Activated CD4-positive, alpha-beta T cell treated with anti-CD3 and anti-CD28 coated beads, Interleukin-2, Interleukin-6, amounts not matched to agents 100 ng/mL and 50 ng/mL, durations not matched to agents 16 hours and 8 hours (primary cell): ENCODE measurements around the gene GPR89A.
"Not testable (repeated sequence)": the region's sequence is repeated elsewhere in the genome, so short reads cannot be mapped to it uniquely, and the experiment has no call there.

Experiments used
- DNase-seq: peaks from one replicate; pipeline ENCODE4 v3.0.0-alpha.2; 2020

GPR89A gene

DNA sequence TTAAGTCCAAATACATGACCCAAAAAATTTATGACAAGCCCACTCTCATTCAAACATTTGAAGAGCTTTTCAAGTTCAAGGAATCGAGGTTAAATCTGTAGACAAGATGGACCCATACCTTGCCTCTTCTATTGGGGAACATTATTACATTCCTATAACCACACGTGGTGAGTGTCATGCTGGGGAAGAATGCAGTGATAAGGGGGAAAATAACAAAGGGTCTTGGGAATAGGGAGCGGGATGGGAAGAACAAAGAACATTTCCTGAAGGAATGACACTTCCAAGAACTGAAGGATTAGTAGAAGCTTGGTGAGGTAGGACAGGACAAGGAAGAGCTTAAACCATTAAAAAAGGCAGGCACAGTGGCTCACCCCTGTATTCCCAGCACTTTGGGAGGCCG, 80.5 kb downstream of the GPR89A start:
- no peak for DNase-seq

DNA sequence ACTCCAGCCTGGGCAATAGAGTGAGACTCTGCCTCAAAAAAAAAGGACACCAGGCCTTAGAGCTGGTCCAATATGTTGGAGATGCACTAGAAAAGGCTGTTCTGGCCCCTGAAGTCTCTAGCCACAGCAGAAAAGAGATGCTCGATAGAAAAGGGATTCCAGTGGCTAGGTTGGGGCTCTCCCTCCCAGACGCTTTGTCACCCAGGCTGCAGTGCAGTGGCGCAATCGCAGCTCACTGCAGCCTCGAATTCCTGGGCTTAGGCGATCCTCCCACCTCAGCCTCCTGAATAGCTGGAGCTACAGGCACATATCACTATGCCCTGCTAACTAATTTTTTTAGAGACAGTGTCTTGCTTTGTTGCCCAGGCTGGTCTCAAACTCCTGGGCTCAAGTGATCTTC, 81.1 kb downstream of the GPR89A start:
- DNase-seq: no peak

DNA sequence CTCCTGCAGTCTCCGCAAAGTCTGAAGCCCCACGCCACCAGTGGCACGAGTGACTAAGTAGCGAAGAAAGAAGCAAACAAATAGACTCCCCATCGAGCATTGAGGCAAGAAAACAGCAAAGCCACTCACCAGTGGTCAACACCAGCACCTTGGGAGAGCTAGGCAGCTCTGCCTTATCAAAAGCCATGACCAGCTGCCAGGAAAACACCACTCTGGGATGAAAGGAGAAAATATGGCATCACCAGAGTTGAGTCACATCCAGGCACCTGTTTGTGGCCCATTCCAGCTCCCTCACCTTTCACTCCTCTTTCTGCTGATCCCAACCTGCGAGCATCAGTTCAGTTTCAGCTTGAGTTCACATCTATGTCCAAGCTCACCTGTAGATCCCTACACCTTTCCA, 82.1 kb downstream of the GPR89A start:
- DNase-seq: no peak

DNA sequence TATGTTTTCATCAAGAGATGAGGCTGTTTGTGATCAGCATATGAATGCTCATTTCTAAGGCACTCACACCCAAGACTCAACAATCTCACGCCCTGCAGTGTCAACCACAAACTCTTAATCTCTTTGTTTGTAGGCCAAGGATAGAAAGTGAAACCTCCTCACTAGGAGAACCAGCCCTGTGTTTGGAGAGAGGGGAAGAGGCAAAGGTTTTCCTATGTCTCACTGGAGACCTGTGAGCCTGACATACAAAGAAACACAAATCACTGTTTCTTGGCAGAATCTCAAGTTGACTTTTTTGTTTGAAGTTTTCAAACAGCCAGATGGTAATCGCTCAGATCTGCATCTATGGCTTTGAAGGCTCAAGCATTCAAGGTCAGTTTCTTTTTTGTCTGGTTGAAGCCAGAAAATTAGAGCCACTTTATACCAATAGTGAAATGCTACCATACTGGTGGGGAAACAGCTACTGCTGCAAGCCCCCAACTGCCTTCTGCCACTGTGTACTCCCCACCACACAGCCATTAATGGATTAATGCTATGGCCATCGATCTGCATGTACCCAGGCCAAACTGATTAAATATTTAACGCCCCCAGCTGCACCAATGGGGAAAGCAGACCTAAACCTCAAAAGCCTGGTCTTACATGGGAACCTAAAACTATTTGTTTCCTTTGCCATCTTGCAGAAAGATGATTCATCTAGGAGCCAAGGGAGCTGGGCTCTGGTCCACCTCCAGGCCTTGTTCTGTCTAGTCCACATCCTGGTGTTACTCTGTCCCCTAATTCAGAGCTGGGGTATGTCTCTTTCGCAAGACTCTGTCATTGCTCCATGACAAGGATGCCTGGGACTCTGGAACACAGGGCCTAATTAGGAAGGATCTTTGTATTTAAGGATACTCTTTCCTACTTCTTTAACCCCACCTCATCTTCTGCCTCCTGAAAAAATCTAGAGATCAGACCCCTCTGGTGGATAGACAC, 83.1 kb downstream of the GPR89A start:
- DNase-seq: peak; percentile 76

DNA sequence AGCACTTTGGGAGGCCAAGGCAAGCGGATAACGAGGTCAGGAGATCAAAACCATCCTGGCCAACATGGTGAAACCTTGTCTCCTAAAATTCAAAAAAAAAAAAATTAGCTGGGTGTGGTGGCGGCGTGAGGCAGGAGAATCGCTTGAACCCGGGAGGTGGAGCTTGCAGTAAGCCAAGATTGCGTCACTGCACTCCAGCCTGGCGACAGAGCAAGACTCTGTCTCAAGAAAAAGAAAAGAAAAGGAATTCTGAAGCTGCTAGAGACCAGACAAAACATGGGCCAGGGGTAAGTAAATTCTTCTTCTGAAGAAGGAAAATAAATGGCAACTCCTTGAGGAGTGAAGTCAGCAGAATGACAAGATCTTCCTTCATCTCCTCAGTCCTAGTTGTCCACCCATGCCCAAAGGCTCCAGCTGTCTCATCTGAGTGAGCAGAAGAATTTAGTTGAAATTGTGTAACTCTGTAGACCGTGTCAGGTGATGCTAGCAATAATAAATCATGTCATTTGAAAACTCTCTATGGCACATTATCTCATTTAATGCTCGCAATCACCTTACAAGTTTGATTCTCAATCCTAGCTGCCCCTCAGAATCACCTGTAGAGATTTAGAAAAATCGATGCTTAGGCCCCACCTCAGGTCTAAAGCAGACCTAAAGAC, 85.1 kb downstream of the GPR89A start:
- DNase-seq: no peak

DNA sequence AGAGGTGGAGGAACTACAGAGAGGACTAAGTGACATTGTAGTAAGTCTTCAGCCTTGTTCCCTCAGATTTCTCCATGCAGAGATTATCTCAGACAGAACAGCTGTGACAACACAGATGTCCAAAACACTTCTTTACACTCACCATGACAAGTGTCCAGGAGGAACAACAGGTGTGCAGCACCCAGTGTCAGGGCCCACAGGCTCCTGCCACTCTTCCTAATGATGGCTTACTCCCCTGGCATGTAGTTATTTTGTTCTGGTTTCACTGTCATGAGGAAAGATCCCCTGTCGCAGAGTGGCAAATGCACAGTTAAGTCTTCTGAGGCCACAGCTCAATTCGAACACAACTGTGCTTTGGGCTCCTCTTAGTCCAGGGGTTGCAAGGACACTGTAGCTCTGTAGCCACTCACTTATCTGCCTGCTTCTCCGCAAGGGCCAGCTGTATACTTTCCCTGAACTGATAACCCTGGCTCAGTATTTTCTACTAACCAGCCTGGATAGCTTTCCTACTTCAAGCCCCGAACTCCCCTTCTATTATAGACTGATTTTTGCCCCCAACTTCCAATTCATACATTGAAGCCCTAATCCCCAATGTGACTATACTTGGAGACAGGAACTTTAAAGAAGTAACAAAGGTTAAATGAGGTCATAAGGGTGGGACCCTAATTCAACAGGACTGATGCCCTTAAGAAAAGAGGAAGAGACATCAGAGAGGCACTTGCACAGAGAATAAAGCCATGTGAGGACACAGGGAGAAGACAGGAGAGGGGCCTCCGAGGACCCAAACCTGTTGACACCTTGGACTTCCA, 88.2 kb downstream of the GPR89A start:
- no peak for DNase-seq

DNA sequence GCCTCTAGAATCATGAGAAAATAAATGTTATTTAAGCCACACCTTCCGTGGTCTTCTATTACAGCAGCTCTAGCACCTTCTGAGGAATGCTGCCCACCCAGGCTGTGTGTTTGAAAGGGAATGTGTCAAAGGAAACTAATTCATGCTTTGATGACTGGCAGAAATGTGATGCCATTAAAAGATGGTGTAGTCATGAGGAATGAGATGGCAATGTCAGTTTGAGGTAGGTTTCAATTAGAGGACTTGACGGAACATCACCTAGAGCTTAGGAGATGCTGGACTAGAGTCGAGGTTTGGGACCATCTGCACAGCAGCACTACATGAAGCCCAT, 88.8 kb downstream of the GPR89A start:
- no peak for DNase-seq

DNA sequence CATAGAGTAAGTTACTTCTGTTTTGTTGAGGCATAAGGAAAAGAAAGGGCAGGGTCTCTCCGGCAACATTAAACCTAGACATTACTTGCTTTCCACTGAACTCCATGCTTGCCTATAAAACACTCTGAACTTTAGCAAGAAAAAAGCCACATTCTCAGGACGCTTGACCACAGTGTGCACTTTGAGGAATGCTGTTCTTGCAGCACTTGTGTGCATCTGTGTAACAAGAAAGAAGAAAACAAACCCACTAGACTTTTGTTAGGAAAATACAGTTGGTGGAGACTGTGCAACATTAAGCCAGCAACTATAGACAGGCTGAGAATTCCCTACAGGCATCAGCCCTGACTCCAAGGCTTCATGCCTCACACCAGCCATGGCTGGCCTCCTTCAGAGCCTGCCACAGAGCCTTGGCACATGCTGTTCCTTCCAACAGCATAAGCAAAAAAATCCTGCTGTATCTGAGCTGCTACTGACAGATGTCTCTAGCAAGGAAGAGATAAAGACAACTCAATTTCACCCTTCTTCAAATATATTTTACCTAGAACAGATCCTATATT, 93.6 kb downstream of the GPR89A start:
- DNase-seq: no peak

DNA sequence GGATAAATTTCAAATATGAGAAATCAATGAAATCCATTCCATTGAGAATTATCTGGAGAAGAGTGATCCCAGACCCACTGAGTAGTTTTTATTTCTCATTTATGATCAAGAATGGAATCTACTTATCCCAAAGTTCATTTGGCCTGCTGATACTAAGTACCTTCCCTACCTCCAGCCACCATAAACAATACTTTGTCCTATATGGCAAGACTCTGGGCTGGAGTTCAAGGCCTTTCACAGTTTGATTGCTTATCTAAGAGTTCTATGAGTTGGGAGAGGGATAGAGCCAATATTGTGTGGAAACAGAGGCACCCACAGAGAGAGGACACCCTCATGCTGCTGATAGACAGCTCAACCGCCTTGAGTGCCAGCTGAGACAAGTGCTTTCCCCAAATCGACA, 94.3 kb downstream of the GPR89A start:
- DNase-seq: no peak

DNA sequence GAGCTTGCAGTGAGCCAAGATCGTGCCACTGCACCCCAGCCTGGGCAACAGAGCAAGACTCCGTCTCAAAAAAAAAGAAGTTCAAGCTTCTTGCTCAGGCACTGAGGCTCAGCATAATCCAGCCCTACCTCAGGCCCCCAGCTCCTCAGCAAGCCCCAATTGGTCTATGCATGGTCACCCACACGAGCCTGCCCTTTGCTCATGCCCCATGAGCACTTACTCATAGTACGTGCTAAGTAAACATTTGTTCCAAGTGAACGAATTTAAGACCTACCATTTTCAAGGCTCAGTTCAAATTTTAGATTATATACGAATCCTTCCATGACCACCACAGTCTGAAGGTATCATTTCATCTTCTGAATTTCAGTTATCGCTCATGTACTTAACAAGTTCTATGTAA, 95.0 kb downstream of the GPR89A start:
- no peak for DNase-seq

DNA sequence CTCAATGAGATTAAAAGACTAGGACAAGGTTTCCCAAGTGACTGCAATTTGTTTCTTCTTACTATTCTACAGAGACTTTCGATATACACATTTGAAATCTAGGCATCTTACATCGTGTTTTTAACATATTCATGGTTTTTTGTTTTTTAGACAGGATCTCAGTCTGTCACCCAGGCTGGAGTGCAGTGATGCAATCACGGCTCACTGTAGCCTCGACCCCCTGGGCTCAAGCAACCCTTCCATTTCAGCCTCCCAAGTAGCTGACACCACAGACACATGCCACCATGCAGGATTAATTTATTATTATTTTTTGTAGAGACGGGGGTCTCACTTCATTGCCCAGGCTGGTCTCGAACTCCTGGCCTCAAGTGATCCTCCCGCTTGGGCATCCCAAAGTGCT, 97.8 kb downstream of the GPR89A start:
- DNase-seq: no peak

DNA sequence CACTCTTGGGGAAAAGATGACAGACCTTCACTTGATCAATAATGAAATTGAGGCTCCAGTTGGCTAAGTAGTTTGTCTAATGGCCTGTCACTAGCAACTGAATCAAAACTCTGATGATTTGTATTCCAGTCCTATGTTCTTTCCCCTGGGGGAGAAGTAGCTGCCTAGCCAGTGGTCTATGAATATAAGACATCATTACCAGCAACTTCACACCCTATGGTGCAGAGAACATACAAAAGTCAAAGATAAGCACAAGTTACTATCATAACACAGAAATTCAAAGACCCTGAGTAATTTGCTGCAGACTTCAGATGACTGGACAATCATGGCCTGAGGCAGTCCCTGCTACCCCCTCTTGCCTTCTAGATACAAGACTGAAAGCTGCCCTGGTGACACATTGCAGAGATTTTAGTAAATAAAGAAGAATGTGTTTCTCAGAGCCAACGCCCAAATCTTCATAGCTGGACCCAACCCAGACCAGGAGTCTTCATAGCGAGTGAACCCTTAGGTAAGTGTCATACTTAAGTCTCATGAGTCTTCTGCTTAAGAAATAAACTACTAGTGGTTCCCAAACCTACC, 98.4 kb downstream of the GPR89A start:
- no peak for DNase-seq

DNA sequence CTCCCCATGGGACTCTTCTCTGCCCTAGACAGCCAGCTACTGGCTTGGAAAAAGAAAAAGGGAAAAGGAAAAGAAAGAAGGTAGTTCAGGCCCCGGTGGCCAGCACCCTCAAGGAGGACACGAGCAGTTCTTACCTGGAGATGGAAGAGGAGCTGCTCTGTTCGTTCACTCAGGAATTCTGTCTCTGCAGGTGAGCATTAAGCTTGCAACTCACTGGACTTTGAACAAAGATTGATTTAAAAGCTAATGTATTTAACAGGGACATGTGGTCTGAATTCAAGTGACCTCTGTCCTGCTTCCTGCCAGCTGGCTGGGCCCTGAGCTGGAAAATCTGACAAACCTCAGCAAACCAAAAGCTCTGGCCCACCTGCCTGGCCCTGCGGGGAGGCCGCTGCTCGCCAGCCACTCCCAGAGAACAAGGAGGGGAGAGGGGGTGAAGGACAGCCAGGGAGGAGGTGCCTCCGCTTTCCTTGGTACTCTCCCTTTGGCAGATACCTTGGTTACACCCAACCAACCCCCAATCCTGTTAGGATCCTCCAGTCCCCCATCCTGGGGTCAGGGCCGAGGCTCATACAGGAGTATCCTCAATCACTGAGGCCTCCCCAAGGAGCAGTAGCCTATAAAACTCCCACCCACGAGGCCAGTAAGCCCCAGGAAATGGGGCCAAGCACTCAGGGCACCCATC, 99.5 kb downstream of the GPR89A start, which contains the start of gene PDZK1:
TSS of gene PDZK1 (minus strand) at position 186 of the 685 bp plus-strand sequence. CDS start 19,347 bp downstream, outside the sequence.
- no peak for DNase-seq

DNA sequence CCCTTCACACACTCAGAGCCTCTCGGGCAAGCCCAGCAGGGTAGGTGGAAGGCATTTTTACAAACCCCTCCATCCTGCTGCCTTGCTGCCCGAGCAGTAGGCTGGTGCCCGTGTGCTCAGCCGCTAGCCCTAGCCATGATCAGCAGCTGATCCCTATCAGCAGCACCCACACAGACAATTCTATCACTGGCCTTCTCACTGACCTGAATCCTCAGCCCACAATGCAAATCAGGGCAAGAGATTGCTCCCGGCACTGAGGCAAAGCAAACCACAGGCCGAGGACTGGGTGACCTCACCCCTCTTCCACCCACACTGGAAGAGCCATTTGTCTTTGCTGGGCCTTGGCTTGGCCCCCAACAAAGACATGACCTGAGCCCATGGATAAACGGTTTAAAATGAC, 100.3 kb downstream of the GPR89A start:
- DNase-seq: no peak

DNA sequence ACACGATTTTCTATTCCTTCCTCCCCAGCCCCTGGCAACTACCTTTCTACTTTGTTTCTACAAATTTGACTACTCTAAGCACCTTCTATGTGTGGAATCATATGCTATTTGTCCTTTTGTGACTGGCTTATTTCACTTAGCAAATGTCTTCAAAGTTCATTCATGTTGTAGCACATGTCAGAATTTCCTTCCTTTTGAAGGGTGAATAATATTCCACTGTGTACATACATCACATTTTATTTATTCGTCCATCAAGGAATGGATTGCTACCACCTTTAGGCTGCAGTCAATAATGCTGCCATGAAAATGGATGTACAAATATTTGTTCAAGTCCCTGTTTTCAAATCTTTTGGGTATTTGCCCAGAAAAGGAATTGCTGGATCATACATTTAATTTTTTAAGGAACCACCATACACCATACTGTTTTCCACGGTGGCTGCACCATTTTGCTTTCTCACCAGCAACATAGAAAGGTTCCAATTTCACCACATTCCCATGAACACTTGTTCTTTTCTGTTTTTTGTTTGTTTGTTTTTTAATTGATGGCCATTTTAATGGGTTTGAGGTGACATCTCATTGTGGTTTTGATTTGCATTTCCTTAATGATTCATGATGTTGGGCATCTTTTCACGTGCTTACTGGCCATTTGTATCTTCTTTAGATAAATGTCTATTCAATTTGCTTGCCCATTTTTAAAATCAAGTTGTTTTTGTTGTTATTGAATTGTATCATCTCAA, 102.7 kb downstream of the GPR89A start:
- no peak for DNase-seq

DNA sequence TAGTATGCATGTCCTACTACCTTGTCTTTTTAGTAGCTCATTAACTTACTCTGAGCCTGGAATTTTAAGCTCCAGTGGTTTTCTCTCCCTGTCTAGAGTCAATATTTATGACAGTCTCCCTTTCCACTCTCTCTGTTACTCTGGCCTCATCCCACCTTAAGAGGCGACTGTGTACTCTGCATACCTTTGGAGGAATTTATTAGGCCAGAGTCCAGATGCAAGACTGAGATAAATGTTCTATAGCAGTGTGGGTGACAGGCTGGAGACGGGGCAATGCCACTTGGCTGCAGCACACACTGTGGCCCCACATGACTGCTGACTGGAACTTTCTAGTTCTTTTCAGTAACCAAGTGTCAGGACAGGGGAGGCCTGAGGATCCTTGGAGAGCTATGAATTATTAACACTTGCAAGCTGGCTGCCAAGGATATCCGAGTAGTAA, 103.4 kb downstream of the GPR89A start:
- no peak for DNase-seq

DNA sequence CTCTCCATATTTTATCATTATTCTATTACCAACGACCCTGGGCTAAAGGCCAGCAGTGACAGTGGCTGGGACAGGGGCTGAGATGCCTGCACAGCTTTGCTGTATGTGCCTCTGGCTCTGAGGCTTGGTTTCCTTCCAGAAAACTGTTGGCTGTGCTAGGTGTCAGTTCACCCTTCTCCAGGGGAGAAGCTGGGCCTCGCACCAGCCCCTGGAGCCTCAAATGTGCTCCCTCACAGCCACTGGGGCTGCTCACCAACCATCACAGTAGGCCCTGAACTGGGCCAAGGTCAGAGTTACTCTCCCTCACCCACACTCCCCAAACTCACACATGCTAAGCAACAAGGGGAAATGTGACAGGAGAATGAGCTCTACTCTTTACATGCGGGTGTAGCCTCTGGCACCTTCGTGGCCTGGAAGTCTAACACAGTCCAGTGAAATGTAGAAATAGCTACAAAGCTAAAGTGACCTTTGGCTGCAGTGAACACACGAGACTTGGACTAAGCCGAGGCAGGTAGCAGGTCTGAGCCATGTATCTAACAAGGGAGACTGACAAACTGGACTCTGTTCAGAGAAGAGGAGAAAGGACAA, 106.8 kb downstream of the GPR89A start:
- no peak for DNase-seq

DNA sequence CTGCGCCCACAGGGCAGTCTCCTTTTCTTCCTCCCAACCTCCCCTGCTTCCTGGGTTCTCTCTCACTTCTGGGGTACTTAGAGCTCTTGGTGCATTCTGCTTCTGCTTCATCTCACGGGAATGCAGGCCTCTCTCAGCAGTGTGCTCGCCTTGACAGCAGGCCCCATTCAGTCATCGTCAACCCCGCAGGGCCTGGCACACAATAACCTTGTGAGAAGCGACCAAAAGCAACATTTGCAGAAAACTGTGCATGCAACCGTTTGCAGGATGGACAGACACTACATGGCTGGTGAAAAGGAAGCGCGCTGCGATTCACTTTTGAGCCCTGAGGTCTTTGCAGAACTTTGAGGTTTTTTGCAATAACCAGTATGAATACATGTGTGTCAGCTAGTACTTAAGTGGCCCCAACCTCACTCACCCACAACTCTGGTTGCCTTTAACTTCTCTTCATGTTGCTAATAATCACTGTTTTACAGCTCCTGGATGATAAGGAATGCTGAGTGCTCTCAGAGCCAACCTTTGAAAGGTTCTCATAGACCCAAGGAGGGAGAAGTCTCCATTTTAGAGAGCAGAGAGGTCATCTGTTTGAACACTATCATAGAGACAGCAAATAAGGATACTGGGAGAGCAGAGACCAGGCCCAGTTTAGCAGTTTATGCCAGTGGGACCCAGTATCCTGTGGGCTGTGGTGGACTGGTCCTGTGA, 109.0 kb downstream of the GPR89A start:
- DNase-seq: no peak

DNA sequence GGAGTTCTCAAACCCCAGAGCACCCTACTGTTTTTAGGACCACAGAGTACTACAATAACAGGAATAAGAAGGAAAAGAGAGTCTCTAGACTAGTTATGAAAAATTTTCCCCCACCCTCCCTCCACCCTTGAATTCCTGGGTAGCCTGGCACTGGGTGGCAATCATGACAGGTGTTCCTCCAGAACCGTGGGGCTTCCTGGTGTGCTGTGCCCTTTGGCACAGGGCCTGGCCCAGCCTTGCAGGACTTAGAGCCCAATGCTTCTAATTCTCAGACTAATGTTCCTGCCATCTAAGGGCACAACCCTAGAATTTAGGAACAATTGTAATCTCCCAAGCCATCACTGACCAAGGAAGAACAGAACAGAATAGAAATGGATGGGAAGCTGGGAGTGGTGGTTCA, 110.0 kb downstream of the GPR89A start:
- no peak for DNase-seq

DNA sequence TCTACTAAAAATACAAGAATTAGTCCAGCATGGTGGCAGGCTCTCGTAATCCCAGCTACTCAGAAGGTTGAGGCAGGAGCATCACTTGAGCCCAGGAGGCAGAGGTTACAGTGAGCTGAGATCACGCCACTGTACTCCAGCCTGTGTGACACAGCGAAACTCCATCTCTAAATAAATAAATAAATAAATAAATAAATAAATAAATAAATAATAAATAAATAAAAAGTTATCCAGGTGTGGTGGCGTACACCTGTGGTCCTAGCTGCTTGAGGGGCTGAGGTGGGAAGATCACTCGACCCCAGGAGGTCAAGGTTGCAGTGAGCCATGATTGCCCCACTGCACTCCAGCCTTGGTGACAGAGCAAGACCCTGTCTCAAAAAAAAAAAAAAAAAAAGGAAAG, 110.7 kb downstream of the GPR89A start:
- DNase-seq: not testable (repeated sequence)
